Fibroblast of lung (primary cell): ENCODE measurements around the gene DRG2. TPM values are rescaled to one million over a fixed set of nuclear protein-coding genes. Genes with fewer than 3 reads are reported as not detected.

Experiments
- DNase-seq, 2 donors: peaks; one replicate each; pipeline versions ENCODE4 v3.0.0 to v3.0.0-alpha.2; 2010; ENCODE audit warnings: low read depth in 2 of 2
- H2AFZ ChIP-seq: 2 replicates; pipeline ENCODE4 v1.5.1; 2012; ENCODE audit warnings: low read length, control low read depth, inconsistent platforms
- H3K27ac ChIP-seq: 2 replicates; pipeline ENCODE4 v1.5.1; 2011; ENCODE audit warnings: low read length, control low read depth; ENCODE audit not compliant: insufficient read depth
- H3K27me3 ChIP-seq: 2 replicates; pipeline ENCODE4 v1.5.1; 2011; ENCODE audit warnings: mild to moderate bottlenecking, low read length; ENCODE audit not compliant: control insufficient read depth, insufficient read depth
- H3K36me3 ChIP-seq: 2 replicates; pipeline ENCODE4 v1.5.1; 2011; ENCODE audit warnings: low read length; ENCODE audit not compliant: control insufficient read depth, insufficient read depth
- H3K4me1 ChIP-seq: 2 replicates; pipeline ENCODE4 v1.5.1; 2011; ENCODE audit warnings: low read length; ENCODE audit not compliant: control insufficient read depth, insufficient read depth; ENCODE audit errors: extremely low read depth
- H3K4me2 ChIP-seq: 2 replicates; pipeline ENCODE4 v1.5.1; 2011; ENCODE audit warnings: low read length, control low read depth; ENCODE audit not compliant: insufficient read depth; ENCODE audit errors: extremely low read depth
- H3K4me3 ChIP-seq, 4 experiments: fragments of 200-600 bp in 1 of 4; sonication (generic) in 1 of 4; replicated peaks in 1 of 4; 2 replicates each; pipeline ENCODE4 v1.5.1; 2011 to 2016; ENCODE audit warnings: low read length in 4 of 4, low read depth in 3 of 4, mild to moderate bottlenecking in 3 of 4, control low read depth in 2 of 4, inconsistent platforms in 1 of 4, mixed read lengths in 1 of 4; ENCODE audit not compliant: insufficient read depth in 1 of 4; ENCODE audit errors: control extremely low read depth in 1 of 4
- H3K79me2 ChIP-seq: 2 replicates; pipeline ENCODE4 v1.5.1; 2012; ENCODE audit warnings: mild to moderate bottlenecking, low read length, inconsistent platforms; ENCODE audit not compliant: control insufficient read depth, insufficient read depth
- H3K9ac ChIP-seq: 2 replicates; pipeline ENCODE4 v1.5.1; 2011; ENCODE audit warnings: mild to moderate bottlenecking, low read length, control low read depth; ENCODE audit not compliant: insufficient read depth
- H3K9me3 ChIP-seq: 2 replicates; pipeline ENCODE4 v1.5.1; 2012; ENCODE audit warnings: low read depth, low read length; ENCODE audit not compliant: control insufficient read depth, insufficient read depth
- H4K20me1 ChIP-seq: 2 replicates; pipeline ENCODE4 v1.5.1; 2011; ENCODE audit warnings: low read length; ENCODE audit not compliant: control insufficient read depth, insufficient read depth; ENCODE audit errors: extremely low read depth
- CTCF ChIP-seq, 2 donors: IDR thresholded peaks in 1 of 2; conservative IDR thresholded peaks in 1 of 2; 1 replicate in 1 of 2; 2 replicates in 1 of 2; pipeline ENCODE4 v1.5.1; 2011 to 2012; ENCODE audit warnings: low read length in 2 of 2, control low read depth in 1 of 2, inconsistent platforms in 1 of 2, low read depth in 1 of 2, mild to moderate bottlenecking in 1 of 2
- EZH2 ChIP-seq: IDR thresholded peaks from 2 replicates; pipeline ENCODE4 v1.5.1; 2012; ENCODE audit warnings: low read length, control low read depth, mild to moderate bottlenecking; ENCODE audit errors: missing control alignments
- polyA plus RNA-seq, 2 donors: library from polyadenylated mRNA; depleted of rRNA in 1 of 2; stranded (reverse) in 1 of 2; unstranded in 1 of 2; fragments of >200 nt; gene quantifications; 2 replicates each; pipeline ENCODE4 v1.2.1, GENCODE V29; 2011 to 2012; ENCODE audit warnings: missing spikeins in 1 of 2
- total RNA-seq: library from RNA; depleted of rRNA; stranded (reverse); fragments of >200 nt; gene quantifications from 2 replicates; pipeline ENCODE4 v1.2.1, GENCODE V29; 2014

Gene DRG2
- total and polyA plus RNA-seq, 2 donors (not counting 1 experiment from before 2014, with no cell fraction given): 26.7 to 30.1 TPM

GRCh38 chr17:18117533-18117932 lies 29.8 kb downstream of the DRG2 start:
- H3K27ac ChIP-seq: no peak overlapping the region
- H3K79me2 ChIP-seq: no peaks in the 10 kb centered on the region
- no peak overlapping the region for H3K4me2 ChIP-seq
- H3K4me1 ChIP-seq: no peaks in the 10 kb centered on the region
- H3K4me3 ChIP-seq: no peak overlapping the region
- H3K9ac ChIP-seq: no peak overlapping the region
- no peaks in the 10 kb centered on the region for H3K36me3 ChIP-seq
- DNase-seq: no peak
- no peak overlapping the region for H2AFZ ChIP-seq
- H4K20me1 ChIP-seq: no peaks in the 10 kb centered on the region
- TF ChIP-seq EZH2 (no peak), CTCF (conservative IDR thresholded peaks at IDR 0.05 in 1 of 2, IDR thresholded peaks at IDR 0.05 in 1 of 2; ENCODE audit: low read depth in 1 of 2, low read length in 2 of 2) (no peak)
- no peaks in the 10 kb centered on the region for H3K9me3 ChIP-seq
- H3K27me3 ChIP-seq: no peaks in the 10 kb centered on the region

- H3K4me3 ChIP-seq: no peak overlapping the region
- H3K27me3 ChIP-seq: no peaks in the 10 kb centered on the region
- no peaks in the 10 kb centered on the region for H3K79me2 ChIP-seq
- H3K4me1 ChIP-seq: no peaks in the 10 kb centered on the region
- no peak overlapping the region for H3K9ac ChIP-seq
- no peak overlapping the region for H2AFZ ChIP-seq
- H3K36me3 ChIP-seq: no peaks in the 10 kb centered on the region
- H3K4me2 ChIP-seq: no peak overlapping the region
- TF ChIP-seq CTCF (conservative IDR thresholded peaks at IDR 0.05 in 1 of 2, IDR thresholded peaks at IDR 0.05 in 1 of 2; ENCODE audit: low read depth in 1 of 2, low read length in 2 of 2) (no peak), EZH2 (no peak)
- H3K9me3 ChIP-seq: no peaks in the 10 kb centered on the region
- peak; percentile 20 to 39 for DNase-seq
- H3K27ac ChIP-seq: no peak overlapping the region
- no peaks in the 10 kb centered on the region for H4K20me1 ChIP-seq
Observed at GRCh38 chr17:18117982-18118975, 30.5 kb downstream of the DRG2 start.

- no peak overlapping the region for H3K4me2 ChIP-seq
- no peak overlapping the region for H3K9ac ChIP-seq
- H3K27ac ChIP-seq: no peak overlapping the region
- H3K4me3 ChIP-seq: no peak overlapping the region
- no peaks in the 10 kb centered on the region for H3K36me3 ChIP-seq
- H3K79me2 ChIP-seq: no peaks in the 10 kb centered on the region
- no peaks in the 10 kb centered on the region for H4K20me1 ChIP-seq
- no peaks in the 10 kb centered on the region for H3K4me1 ChIP-seq
- H3K27me3 ChIP-seq: no peaks in the 10 kb centered on the region
- H2AFZ ChIP-seq: no peak overlapping the region
- H3K9me3 ChIP-seq: no peaks in the 10 kb centered on the region
- no peak for TF ChIP-seq CTCF (conservative IDR thresholded peaks at IDR 0.05 in 1 of 2, IDR thresholded peaks at IDR 0.05 in 1 of 2; ENCODE audit: low read depth in 1 of 2, low read length in 2 of 2)
- TF ChIP-seq EZH2: no peak
- DNase-seq: no peak
Observed at GRCh38 chr17:18119166-18119745, 31.5 kb downstream of the DRG2 start.
